ENCODE measurements around the gene RBMS2.
"Not testable (repeated sequence)": the region's sequence is repeated elsewhere in the genome, so short reads cannot be mapped to it uniquely, and the experiment has no call there.

GRCh38 chr12:56577248-56577647 lies 55.6 kb downstream of the RBMS2 start:
- TF ChIP-seq CTCF (IDR thresholded peaks at IDR 0.05 in 4 of 5, conservative IDR thresholded peaks at IDR 0.05 in 1 of 5); POLR2A (IDR thresholded peaks at IDR 0.05): not testable (repeated sequence)
